NCI-H226 (cell line): ENCODE measurements around the gene TRIM9.

ENCODE experiments used
- DNase-seq: peaks from one replicate; pipeline ENCODE4 v3.0.0-alpha.2; 2015

Gene TRIM9

DNA sequence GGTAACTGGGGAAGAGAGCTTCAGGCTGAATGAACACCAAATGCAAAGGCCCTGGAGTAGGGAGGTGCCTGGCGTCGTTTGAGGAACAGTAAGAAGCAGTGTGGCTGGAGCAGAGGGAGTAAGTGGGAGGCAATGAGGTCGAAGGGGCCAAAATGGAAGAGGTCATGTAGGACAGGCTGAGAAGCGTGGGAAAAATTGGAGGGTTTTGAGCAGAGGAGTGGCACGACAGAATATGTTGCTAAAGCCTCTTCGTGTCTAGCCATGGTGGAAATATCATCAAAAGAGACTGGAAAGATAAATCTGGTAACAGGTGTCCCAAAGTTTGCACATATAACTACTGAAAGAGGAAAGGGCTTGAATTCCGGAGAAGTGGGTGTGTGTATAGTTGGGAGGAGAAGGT is 1.9 kb downstream of the TRIM9 start:
- DNase-seq: no peak

DNA sequence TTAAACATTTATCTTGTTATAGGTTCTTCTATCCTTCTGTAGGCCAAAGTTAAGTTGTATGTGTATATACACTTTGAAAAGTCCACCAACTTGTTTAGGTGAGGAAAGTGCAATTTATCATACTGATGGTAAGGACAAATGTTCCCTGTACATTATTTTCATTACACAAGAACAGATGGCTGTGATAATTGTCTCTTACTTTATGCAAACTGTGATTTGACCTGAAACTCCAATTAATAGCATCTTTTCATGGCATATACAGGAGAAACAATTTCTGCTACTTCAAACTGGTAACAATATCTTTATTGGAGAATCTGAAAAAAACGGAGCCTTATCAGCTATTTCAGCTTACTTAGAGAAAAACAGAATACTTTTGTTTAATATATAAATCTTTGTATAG is 5.6 kb downstream of the TRIM9 start:
- no peak for DNase-seq

DNA sequence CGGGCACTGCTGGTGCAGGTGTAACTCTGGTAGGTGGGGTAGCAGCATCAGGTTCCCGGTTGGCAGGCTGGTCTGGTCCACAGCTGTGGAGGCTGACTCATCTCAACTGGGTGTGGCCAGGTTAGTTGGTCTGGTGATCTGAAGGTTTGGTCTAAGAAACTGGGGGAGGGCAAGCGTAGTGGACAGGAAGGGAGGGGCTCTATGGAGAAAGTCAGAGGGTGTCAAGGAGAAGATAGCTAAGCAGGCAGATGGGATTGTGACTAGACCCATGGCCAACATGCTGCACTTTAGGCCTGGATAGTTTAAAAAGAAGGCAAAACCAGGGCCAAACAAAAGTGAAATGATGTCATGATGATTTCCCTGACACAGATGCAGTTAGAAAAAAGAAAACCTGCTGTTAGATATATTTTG is 7.9 kb downstream of the TRIM9 start:
- peak; percentile 79 for DNase-seq

- DNase-seq: no peak
Measured at GRCh38 chr14:51086044-51086443, 8.9 kb downstream of the TRIM9 start.

DNA sequence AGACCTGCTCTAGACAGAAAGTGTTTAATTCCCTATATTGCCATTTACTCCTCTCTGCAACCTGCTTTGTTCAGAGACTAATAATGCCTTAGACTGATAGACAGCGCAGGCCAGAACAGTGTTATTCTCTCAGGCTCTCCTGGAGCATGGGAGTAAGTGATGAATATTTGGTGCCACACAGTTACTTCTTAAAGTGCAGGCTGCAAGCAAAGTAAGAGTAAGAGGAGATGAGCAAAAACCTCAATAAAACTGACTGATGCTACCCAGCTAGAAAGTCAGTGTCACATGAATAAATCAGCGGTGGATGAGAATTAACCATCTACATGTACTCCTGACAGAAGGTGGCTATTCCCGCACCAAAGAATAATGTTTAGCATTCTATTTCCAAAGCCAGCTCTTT is 9.9 kb downstream of the TRIM9 start:
- no peak for DNase-seq

DNA sequence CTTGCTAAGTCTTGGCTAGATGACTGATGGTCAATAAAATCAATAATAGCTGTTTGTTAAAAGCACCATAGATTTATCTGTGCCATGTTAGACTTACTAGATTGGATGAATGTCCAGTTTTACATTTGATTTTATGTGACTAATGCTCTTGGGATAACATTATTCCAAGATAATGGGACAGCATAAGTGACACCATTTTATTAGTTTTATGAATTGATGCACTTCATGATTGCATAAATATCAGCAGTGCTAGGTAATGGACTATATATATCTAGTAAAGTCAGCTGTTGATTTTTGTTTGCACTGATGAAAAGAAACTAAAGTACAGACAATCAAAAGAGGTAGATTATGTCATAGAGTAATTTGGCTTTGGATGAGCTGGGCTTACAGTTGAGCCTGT is 10.4 kb downstream of the TRIM9 start:
- no peak for DNase-seq

DNA sequence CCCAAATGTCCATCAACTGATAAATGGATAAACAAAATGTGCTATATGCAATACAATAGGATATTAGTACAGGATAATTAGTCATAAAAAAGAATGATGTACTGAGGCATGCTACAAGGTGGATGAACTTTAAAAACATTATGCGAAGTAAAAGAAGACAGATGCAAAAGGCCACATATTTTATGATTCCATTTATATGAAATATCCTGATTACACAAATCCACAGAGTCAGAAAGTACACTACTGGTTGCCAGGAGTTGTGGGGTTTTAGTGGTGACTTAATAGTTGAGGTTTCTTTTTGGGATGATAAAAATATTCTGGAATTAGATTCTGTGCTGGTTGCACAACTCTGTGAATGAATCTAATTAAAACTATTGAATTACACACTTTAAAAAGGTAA is 12.6 kb downstream of the TRIM9 start:
- DNase-seq: no peak

GRCh38 chr14:51081712-51082111 is 13.2 kb downstream of the TRIM9 start:
- no peak for DNase-seq

DNA sequence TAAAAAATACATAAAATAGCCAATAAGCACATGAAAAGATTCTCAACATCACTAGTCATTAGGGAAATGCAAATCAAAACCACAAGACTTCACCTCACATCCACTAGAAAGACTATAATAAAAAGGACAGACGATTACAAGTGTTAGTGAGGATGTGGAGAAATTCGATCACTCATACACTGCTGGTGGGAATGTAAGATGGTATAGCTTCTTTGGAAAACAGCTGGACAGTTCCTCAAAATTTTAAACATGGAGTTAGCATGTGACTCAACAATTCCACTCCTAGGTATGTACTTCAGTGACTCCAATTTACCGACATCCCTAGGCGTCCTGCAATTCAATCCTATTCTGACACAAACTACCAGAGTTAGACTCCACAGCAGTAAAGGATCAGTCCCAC is 13.7 kb downstream of the TRIM9 start:
- DNase-seq: no peak

DNA sequence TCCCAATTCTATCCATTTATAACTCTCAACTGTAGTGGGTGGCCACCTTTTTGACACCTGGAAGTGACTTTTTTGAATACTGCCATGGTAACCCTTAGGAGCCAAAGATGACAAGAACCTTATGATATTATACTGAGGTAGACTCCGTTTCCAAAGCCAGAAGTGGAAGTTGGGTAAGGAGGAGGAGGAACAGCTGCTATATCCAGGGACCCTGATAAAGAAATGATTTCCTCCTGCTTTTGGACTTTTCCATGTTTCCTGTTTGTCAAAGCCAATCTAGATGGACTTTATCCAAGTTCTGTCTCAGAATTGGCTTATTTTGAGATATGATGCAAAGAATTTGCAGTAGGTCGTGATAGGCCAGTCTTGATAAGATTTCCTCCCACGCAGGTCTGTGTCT is 14.3 kb downstream of the TRIM9 start:
- peak; percentile 51 for DNase-seq

- DNase-seq: no peak
Measured at GRCh38 chr14:51079489-51079888, 15.4 kb downstream of the TRIM9 start.

- no peak for DNase-seq
Measured at GRCh38 chr14:51079085-51079484, 15.8 kb downstream of the TRIM9 start.

DNA sequence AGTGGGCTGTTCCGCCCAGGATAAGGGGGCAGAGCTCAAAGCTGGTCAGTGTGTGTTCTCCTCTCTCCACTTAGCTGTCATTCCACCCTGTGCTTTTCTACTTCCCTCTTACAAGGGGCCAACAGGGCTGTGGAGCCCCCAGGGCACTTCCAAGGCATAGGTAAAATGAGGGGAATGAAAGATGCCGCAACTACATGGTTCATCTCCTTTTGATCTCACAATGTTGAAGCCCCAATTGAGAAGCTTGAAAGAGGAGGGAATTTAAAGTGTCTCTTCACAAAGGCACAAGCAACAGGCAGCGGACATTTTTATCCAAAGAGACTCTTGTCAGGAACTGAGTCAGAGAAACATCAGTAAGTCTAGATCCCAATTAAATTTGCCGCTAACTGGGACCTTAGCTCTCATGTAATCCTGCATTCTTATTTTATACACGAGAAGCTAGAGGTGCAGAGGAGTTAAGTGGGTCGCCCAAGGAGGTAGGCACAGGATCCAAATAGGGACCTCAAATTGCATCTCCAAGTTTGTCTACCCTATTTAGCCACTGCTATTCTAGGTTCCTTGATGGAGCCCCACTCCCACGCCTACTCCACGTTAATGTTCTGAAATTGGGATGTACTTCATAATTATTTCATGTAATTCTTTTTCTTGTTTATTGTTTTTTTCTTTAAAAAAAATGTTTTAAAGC is 20.1 kb downstream of the TRIM9 start:
- DNase-seq: no peak

- no peak for DNase-seq
Measured at GRCh38 chr14:51073731-51074130, 21.2 kb downstream of the TRIM9 start.

GRCh38 chr14:51072976-51073375 is 21.9 kb downstream of the TRIM9 start:
- no peak for DNase-seq

DNA sequence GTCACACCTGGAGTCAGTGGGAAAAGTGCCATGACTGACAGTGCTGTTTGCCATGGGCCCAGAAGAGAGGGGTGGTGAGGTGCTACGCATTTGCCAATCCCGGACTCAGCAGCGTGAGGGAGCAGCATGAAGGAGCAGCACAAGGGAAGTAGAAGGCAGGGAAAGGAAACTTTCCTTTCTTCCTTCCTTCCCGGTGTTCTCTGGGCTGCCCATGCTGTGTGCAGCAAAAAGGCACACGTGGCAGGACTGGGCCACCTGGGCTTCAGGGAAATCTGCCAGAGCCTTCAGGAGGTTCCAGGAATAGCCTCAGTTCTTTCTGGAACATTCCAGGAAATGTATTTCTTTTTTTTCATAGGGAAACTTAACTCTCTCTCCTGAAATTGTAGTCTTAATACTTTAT is 23.0 kb downstream of the TRIM9 start:
- no peak for DNase-seq

GRCh38 chr14:51070726-51071125 is 24.2 kb downstream of the TRIM9 start:
- DNase-seq: no peak

- DNase-seq: no peak
Measured at GRCh38 chr14:51069055-51069454, 25.9 kb downstream of the TRIM9 start.

- DNase-seq: no peak
Measured at GRCh38 chr14:51068268-51068667, 26.6 kb downstream of the TRIM9 start.

- DNase-seq: no peak
Measured at GRCh38 chr14:51067295-51067694, 27.6 kb downstream of the TRIM9 start.

DNA sequence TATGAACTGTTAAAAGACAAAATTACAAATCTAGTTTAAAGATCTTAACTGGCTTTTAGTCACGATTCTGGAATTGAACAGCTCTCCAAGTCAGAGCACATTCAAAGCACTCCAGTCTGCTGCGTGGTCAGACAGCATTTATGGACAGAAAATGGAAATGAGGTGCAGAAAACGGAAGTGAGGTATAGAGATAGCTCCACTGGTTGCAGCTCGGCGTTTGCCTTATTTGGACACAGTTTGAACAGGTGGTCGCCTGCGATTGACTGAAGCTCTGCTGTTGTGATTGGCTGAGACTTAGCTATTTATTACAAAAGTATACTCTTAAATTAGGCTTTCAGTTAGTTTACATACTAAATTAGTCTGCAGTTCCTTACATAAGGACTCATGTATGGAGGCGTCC is 28.3 kb downstream of the TRIM9 start:
- DNase-seq: no peak

DNA sequence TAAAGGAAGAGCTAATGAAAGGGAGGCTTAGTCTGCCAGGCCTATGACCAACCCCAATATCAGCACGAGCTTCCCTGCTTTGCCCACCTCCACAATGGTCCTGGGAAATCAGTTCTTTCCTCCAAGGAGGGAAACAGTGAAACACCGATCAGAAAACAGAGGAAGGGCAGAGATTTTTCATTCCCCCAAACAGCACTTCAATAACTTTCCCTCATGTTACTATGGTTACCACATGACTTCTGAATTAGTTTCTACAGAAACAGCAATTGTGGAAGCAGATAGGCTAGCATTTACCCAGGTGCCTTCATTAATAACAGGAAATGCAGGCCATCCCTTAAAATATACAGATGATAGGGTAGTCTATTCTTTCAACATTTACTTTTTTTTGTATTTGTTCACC is 35.9 kb downstream of the TRIM9 start:
- no peak for DNase-seq

GRCh38 chr14:51058382-51058781 is 36.5 kb downstream of the TRIM9 start:
- DNase-seq: no peak

DNA sequence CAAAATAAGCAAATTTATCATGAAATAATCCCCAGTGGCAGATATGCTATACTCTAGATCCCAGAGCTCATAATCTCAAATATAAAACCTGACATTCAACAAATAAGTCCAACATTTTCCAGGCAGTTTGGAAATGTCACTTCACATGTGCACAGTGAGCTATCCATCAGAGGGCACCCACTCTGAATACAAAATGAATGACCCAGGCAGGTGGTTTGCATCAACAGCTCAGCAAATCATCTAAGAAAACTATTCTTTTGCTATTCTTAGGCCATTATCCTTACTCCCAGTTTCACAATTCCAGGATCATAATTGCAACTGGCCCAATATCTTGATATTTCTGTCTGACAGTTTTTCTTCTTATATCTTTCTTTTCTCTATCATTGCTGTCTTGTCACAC is 38.5 kb downstream of the TRIM9 start:
- DNase-seq: no peak

GRCh38 chr14:51053157-51053556 is 41.7 kb downstream of the TRIM9 start:
- DNase-seq: no peak

DNA sequence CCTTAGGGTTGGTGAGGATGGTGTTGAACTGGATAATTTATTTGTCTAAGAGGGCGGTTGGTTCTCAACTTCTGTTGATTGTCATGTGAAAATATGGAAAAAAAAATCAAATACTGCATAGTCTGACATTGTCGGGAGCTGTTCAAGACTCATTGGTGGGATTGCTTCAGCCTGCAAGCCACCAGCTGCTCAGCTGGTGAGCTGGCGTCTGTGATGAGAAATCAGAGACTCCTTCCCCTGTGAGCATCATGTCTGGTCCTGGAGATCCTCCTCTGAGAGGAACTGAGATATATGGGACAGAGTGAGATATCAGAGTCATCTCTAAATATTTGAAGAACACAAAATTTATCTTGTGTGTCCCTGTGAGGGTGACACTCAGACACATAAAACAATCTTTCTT is 49.9 kb downstream of the TRIM9 start:
- DNase-seq: no peak
